Stimulated activated naive CD4-positive, alpha-beta T cell (primary cell): Measurements from ENCODE around the gene UBASH3A.
A peak's percentile ranks its signal among the peaks of the same experiment; 100 is the strongest.
"Not testable (repeated sequence)": the region's sequence is repeated elsewhere in the genome, so short reads cannot be mapped to it uniquely, and the experiment has no call there.

ENCODE experiments used
- DNase-seq, 6 experiments: peaks; one replicate each; lab custom pipeline; 2025; lab: John Stamatoyannopoulos, UW

UBASH3A gene

GRCh38 chr21:42390696-42391095 lies 13.0 kb upstream of the UBASH3A start:
- DNase-seq: no peak

DNA sequence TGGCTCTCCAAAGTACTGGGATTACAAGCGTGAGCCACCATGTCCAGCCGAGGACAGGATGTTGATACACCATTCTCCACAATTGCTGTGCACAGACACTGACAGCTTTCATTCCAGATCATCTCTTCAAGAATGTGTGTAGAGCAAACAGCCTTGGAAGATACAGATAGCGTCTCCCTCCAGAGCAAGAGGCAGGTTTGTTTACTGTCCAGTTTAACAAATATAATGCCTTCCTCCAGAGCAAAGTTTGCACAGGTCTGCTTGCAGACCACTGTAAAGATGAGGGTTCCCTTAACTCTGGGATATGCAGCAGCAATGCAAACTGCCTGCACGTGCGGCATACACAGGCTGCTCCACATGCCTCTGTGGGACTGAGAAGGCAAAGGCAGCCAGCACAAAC lies 12.4 kb upstream of the UBASH3A start:
- DNase-seq: no peak

DNA sequence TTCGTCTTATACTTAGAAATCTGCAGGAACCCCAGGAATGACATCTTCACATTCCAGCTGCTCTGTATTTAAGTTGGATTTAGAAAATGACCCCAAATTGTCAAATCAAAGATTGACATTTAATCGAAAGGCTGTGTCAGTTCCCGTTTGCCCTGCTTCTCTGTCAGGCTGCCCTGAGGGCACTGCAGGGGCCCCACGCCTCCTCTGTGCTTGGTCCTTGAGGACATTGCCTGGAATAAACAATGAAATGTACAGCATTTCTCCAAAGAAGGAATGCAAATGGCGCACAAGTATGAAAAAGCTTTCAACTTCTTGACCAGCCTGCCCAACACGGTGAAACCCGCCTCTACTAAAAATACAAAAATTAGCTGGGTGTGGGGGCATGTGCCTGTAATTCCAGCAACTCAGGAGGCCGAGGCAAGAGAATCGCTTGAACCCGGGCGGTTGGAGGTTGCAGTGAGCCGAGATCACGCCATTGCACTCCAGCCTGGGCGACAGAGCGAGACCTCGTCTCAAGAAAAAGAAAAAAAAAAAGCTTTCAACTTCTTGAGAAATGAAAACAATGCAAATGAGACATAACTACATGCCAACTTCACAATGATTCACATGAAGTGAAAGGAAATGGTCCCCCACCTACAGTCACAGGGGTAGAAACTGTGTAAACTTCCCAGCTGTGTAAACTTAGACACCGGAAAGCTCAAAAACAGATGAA lies 10.8 kb upstream of the UBASH3A start:
- DNase-seq: peak in 4 of 6 experiments; percentile 10 to 51 (median 44)

- DNase-seq: no peak
Observed at GRCh38 chr21:42393443-42393950, 10.2 kb upstream of the UBASH3A start.

DNA sequence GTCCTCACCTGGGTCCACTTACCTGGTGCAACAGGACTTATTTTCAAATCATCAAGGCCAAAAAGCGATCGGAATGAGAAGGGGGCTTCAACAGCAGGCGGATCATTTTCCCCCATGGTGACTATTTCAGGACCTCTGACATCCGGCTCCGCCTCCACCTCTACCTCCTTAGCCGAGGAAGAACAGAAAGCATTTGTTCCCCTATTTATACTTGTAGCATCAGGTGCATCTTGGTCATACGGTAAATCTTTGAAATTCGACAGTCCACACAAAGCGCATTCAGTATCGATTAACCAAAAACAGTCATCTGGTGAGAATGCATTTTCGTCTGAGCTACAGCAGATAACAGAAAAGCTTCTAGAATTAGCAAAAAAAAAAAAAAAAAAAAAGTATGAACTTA lies 8.4 kb upstream of the UBASH3A start:
- DNase-seq: no peak

DNA sequence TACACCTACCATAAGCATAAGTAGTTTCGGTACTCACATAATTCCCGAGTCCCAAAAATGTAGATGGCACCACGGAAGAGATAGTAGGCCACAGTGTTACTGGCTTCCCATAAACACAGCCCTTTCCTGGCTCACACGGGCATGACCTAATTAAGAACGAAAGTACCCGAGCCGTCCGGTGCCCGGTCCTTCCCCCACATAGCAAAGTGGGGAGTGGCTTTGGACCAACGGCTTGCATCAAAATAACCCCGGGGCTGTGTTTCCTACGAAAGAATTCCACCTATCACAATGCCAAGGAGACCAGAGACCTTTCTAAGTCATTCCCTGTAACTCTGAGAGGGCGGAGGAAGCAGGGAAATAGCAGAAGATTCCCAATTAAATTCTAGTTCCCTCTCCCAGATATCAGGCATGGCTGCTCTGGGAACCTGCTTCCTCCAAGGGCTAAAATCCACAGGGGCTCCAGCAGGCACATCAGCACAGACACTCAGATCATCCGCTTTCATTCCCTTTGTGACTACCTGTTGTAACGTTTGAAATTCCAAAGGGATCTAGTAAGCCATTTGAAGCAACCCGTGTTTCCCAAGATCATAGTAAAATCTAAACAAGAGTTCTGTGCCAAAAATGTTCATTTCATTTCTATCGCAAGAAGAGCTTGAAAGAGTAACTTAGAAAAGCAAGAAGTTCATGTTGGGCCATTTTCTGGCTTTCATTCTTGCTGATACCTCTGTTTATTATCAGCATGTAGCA lies 7.6 kb upstream of the UBASH3A start, which contains the start of gene TMPRSS3:
Gene TMPRSS3 (minus strand): TSS at position 148 of the 747 bp plus-strand sequence. CDS start 635 bp downstream, outside the sequence.
- no peak for DNase-seq

- DNase-seq: no peak
Observed at GRCh38 chr21:42396799-42397745, 6.6 kb upstream of the UBASH3A start.

DNA sequence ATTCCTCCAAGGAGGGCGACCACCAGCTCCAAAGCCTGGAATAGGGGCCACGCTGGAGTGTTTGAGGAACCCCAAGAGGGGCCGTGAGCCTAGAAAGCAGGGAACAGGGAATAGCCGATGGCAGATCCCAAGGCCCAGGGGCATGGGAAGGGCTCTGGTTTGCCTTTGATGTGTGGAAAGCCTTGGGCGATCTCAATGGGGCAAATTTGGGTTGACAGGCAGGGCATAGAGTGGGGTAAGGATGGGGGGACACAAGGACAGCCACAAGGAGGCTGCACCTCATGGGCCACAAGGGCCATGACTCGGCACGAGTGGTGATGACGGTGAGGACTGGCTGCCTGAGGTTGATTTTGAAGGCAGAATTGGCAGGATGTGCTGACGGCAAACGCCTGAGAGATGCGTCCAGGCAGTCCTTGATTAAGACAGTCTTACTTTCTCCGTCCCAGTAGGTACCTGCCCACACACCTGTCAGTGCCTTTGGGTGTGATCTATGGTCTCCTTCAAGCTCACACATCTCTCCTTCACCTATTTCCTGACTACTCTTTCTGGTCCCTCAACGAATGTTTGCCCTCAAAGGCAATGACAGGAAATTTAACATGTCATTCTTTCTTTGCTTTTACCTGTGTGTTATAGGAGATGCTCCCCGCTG lies 5.8 kb upstream of the UBASH3A start:
- DNase-seq: peak in 1 of 6 experiments; percentile 23

DNA sequence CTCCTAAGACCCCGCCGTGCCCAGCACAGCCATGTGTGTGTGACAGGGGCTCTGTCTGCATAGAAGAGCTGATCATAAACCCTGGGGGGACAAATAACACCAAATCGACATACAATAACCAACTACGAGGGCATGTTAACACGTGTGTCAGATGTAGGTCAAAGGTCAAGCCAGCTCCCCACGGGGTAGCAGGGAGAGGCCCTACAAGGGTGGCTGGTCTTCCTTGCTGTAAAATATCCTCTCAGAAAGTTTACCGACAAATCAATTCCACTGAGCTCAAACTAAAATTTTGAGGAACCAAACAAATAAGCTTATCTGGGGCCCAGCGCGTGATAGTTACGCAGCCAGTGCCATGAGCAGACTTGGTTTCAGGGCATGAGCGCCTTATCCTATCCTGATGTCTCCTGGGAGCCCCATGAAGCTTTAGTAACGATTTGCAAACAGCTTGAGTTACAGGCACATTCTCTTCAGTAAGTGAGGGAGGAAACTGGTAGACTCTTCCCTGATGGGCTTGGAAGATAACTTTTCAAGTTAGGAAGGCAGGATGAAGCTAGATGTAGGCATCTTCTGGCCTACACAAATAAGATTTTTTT lies 5.2 kb upstream of the UBASH3A start:
- no peak for DNase-seq

DNA sequence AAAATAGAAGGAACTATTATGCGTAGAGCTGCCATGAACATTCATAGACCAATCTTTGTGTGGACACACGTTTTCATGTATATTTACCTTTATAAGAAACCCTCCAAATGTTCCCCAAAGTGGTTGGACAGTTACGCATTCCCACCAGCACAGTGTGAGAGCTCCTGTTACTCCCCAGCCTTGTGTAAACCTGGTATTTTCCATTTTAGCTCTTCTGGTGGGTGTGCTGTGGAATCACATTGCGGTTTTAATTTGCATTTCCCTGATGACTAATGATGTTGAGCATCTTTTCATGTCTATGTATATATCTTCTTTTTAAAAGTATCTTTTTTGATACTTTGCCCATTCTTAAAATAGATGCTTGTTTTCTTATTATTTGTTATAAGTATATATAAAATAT lies 3.2 kb upstream of the UBASH3A start:
- DNase-seq: no peak

DNA sequence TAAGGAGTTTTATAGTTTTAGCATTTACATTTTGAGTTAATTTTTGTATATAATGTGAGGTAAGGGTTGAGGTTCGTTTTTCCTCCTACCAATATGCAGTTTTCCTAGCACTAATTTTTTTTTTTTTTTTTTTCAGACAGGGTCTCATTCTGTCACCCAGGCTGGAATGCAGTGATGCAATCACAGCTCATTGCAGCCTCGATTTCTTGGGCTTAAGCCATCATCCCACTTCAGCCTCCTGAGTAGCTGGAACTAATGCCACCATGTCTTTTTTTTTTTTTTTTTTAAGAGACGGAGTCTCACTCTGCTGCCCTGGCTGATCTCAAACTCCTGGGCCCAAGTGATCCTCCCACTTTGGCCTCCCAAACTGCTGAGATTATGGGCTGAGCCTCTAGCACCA lies 2.5 kb upstream of the UBASH3A start:
- DNase-seq: no peak

DNA sequence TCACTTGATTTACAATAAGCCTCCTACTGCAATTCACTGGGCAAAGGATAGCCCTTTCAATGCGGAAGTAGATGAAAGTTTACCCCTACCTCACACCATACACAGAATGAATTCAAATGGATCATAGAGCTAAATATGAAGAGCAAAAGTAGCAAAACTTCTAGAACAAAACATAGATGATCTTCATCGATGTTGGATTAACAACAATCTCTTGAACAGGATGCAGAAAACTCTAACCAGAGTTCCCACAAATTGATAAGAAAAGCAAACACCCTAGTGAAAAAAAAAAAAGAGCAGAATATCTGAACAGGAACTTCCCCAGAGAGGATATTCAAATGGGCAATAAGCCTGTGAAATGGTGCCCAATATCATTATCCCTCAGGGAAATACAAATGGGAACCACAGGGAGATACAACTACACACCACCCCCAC lies 1.9 kb upstream of the UBASH3A start:
- DNase-seq: no peak

DNA sequence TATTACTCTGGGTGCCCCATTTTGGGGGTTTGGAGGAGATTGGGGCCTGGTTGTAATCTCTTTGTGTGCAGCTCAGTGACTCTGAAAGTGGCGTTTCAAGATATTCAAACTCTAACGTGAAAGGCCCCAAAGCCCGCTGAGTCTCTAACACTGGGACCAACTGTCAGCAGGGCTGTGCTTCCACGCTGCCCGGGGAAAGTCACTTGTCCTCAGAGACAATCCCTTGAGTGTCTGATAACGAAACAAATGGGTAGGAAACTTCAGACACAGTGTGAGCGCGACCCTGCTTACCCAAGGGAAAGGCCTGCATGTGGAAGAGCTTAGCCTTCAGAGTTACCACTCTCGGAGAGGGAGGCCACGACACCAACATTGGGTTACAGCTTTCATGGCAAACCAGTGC lies 837 bp downstream of the UBASH3A start:
- DNase-seq: peak in 2 of 6 experiments; percentile 30 to 33

DNA sequence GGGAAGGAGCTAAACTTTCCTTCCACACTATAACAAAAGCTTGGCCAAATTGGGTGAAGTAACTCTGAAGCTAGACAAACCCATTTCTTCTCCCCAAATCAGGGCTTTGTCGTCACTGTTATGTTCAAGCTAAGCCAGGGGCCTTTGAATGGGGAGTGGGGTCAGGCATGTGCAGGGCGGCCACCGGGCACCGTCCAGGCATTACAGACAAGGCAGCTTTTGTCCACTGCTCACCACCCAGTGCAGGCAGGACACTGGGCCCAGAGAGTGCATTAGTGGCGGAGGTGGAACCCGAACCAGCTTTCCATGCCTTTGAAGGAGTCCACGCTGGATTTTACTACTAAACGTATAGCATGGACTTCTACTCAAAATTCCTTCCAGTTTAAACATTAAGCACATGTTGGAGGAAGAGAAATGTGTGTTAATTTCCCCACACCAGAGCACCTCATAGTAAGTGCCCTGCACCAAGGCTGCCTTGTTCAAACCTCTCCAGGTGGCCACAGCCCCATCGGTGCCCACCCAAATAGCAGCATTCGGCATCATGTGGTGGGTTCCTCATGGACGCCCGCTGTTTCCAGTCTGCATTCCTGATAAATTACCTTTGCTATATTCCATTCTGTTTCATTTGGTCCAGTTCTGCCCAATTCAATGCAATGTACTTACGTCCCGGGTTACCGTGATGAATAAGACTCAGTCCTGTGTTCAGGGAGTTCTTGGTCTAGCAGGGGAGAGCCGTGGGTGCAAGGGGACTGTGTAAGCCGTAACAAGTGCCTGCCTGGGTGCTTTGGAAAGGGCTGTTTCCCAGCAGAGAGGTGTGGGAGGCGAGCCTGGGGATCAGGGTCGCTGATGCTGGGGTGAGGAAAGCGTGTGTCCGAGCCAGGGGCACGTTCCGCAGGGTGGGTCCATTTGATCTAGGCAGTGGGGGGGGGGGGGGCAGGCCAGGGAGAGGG lies 1.6 kb downstream of the UBASH3A start:
- DNase-seq: peak in 1 of 6 experiments; percentile 34

DNA sequence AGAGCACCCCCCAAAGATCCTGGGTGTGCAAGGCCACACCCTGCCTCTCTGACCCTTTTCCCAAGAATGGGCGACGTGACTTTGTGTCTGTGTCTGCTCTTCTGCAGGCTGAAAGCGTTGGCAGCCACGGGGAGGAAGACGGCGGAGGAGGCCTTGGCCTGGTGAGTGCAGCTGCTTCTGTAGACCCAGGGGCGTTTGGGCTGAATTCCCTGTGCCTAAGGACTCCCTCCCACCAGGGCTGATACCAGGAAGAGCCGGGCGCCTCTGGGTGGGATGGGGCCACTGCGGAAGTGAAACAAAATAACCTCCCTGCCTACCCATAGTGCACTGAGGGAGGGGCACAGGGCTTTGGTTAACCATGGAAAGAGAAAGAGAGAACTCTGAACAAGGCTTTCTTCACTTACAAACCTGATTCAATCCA lies 2.5 kb downstream of the UBASH3A start:
- DNase-seq: peak; percentile 27 to 59 (median 44)

DNA sequence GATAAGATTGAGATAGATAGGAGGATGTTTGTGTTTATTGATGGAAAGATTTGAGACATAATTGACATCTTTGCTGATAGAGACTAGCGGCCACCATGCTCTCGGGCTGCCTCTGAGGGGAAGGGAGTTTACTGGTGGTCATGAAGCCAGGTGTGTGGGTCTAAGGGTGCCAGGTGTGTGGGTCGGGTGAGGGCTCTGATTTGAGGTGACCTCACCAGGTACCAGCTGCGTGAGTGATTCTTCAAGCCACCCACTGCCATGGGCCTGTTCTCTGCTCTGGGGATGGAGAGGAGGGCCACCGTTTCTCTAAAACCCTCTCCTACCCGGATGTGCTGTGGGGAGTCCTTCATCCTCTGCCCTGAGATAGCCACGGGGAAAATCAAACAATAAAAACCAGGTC lies 3.2 kb downstream of the UBASH3A start:
- DNase-seq: no peak

- DNase-seq: no peak
Observed at GRCh38 chr21:42407476-42407875, 3.8 kb downstream of the UBASH3A start.

DNA sequence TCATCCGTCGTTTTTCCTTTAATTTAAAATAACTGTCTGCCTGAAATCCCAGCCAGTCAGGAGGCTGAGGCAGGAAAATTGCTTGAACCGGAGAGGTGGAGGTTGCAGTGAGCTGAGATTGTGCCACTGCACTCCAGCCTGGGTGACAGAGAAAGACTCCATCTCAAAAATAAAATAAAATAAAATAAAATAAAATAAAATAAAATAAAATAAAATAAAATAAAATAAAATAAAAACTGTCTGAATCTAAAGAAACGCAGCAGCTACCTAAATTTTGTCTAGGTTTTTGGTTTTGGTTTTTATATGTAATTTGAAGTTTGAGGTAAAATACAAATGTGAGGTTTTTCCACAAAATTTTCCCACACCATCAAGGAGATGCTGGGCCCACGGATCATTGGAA lies 5.0 kb downstream of the UBASH3A start:
- DNase-seq: not testable (repeated sequence)

DNA sequence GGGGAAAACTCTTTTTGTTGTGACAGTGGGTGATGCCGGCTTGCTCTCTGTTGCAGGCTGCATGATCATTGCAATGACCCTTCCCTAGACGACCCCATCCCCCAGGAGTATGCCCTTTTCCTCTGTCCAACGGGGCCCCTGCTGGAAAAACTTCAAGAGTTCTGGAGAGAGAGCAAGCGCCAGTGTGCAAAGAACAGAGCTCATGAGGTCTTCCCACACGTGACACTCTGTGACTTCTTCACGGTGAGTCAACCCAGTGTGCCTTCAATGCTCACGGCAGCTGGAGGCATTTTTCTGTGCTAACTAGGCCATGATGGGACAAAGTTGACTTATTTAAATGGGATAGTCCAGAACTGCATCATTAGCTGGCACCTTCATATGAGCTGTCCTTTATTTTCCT lies 5.7 kb downstream of the UBASH3A start:
- no peak for DNase-seq
